Heart right ventricle (tissue), 16 donors: ENCODE data around the gene OGA. TPM values are rescaled to one million over a fixed set of nuclear protein-coding genes. Genes with fewer than 3 reads are reported as not detected.

Experiments
- ATAC-seq, 8 donors: fragments of 200-7000 bp; cut with Tn5 transposase; one replicate each; pipeline ENCODE4 v1.9.1; 2020; ENCODE audit warnings: mild to moderate bottlenecking in 8 of 8, moderate library complexity in 8 of 8, moderate number of reproducible peaks in 1 of 8
- DNase-seq, 2 donors: peaks; one replicate each; pipeline ENCODE4 v3.0.0-alpha.2; 2020
- H3K27ac ChIP-seq, 10 donors: fragments of 200-600 bp; sonication (generic) in 2 of 10; one replicate each; pipeline versions ENCODE4 v1.5.0 to v1.8.0; 2020 to 2022; ENCODE audit warnings: mild to moderate bottlenecking in 3 of 10
- H3K27me3 ChIP-seq, 7 donors: fragments of 200-600 bp; one replicate each; pipeline ENCODE4 v1.8.0; 2021 to 2022; ENCODE audit warnings: mild to moderate bottlenecking in 2 of 7
- H3K36me3 ChIP-seq, 9 donors: fragments of 200-600 bp; sonication (generic) in 1 of 9; one replicate each; pipeline versions ENCODE4 v1.5.0 to v1.8.0; 2020 to 2022; ENCODE audit warnings: mild to moderate bottlenecking in 2 of 9
- H3K4me1 ChIP-seq, 9 donors: fragments of 200-600 bp; sonication (generic) in 1 of 9; one replicate each; pipeline versions ENCODE4 v1.5.0 to v1.8.0; 2020 to 2022; ENCODE audit warnings: mild to moderate bottlenecking in 4 of 9
- H3K4me3 ChIP-seq, 10 donors: fragments of 200-600 bp; sonication (generic) in 2 of 10; one replicate each; pipeline versions ENCODE4 v1.5.0 to v1.8.0; 2020 to 2022; ENCODE audit warnings: mild to moderate bottlenecking in 7 of 10, moderate library complexity in 2 of 10
- H3K9me3 ChIP-seq, 11 donors: fragments of 200-600 bp in 10 of 11; sonication (generic) in 2 of 11; one replicate each; pipeline versions ENCODE4 v1.5.0 to v1.8.0; 2013 to 2022; ENCODE audit warnings: mild to moderate bottlenecking in 2 of 11, control low read depth in 1 of 11, moderate library complexity in 1 of 11
- WGBS, 2 donors: extraction: QIAGEN DNeasy Blood & Tissue Kit; methylation state at CpG; one replicate each; pipeline ENCODE4 v1.1.7; 2013; ENCODE audit warnings: inconsistent platforms in 1 of 2; 5-methylcytosine and 5-hydroxymethylcytosine counted together
- intact Hi-C, 10 donors: fragments of 100-400 bp; cut with DNase I; formaldehyde crosslinking; loops; one replicate each; pipeline versions ENCODE4 v1.11.1 to v1.14.2; 2022
- polyA plus RNA-seq, 2 donors: library from polyadenylated mRNA; stranded (reverse); fragments of 200-250 nt; gene quantifications; one replicate each; pipeline ENCODE4 v1.2.3, GENCODE V29; 2013
- total RNA-seq, 10 donors: library from RNA; stranded (reverse); fragmentation: NEBNext Ultra II Directional in 3 of 10; extraction: Animal tissue kit (Norgen Biotek cat#: 25700) in 3 of 10; gene quantifications; one replicate each; pipeline versions ENCODE4 v1.2.1 to v1.2.4, GENCODE V29; 2021 to 2023
- TF ChIP-seq, protein P1 (sequence below), 9 donors: fragments of 200-600 bp; sonication (generic) in 2 of 9; IDR thresholded peaks; one replicate each; pipeline versions ENCODE4 v1.5.0 to v1.8.0; 2021 to 2022; ENCODE audit warnings: antibody characterized with exemption in 9 of 9, mild to moderate bottlenecking in 5 of 9, moderate library complexity in 1 of 9
- donor health status: Arrhythmogenic right ventricular cardiomyopathy.
- donor health status: ischemic (EF 13 %, LVEDD 7.1; RV severe dilation, severe dysfunction).
- donor health status: healthy with polysubstance abuse.
- donor health status: DM: no; HTN: yes; CAD: no.
- donor health status: DM: no; HTN: no; CAD: no.
- donor health status: ischemic (EF 25% LVEDD 6.9; RV normal size, moderate dysfunction).
- donor health status: ischemic (EF 25% LVEDD 5.7; RV mildly dilated, moderate dysfunction).
- donor health status: healthy.
- donor health status: DM: yes; HTN: yes; CAD: no.
- donor health status: Ischemic cardiomyopathy.
- donor health status: ischemic (EF 35%, LVEDD 5.7; RV mildly dilated, moderate dysfunction).
- donor health status: nonischemic (EF 11% LVEDD 7.7; RV severe dilation, severe dysfunction).
- donor health status: DM: yes; HTN: yes; CAD: no.
- donor health status: PGD.
- donor health status: ischemic (EF 29% LVEDD 5.4; RV normal size, mild dysfunction).
- donor health status: nonischemic (EF 23%, LVEDD 6.1; RV moderate dilation, normal function).

OGA gene
- total and polyA plus RNA-seq, 12 donors: 28.7 to 146 (median 116) TPM

DNA sequence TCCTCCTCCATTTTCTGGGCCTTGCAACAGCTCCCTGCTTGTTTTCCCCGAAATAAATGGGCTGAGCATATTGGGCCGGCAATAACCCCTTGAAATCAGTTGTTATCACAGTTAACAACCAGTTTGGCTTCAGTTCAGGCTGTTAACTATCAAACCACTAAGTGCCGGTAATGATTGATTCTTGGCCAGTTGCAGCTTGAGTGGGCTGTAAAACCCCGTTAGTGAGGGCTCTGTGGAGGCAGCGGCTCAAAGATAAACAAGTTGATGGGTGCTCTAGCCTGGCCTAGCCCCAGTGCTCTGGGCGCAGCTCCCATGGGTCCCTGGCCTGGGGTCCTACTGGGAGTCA, 50.7 kb downstream of the OGA start:
- Histone ChIP-seq H3K27ac (no peak overlapping the region), H3K27me3 (peaks cover 0 to 74% (median 32%) of the 10 kb centered on the region in 7 donors), H3K4me1 (no peaks in the 10 kb centered on the region), H3K36me3 (no peaks in the 10 kb centered on the region), H3K9me3 (no peaks in the 10 kb centered on the region), H3K4me3 (no peak overlapping the region)
- ATAC-seq: no peak
- WGBS, 2 donors: 59 to 66% methylated on average over 6 of the region's 6 CpGs
- intact Hi-C loops: no loop called here
- DNase-seq: no peak
- TF ChIP-seq, protein P1, sequence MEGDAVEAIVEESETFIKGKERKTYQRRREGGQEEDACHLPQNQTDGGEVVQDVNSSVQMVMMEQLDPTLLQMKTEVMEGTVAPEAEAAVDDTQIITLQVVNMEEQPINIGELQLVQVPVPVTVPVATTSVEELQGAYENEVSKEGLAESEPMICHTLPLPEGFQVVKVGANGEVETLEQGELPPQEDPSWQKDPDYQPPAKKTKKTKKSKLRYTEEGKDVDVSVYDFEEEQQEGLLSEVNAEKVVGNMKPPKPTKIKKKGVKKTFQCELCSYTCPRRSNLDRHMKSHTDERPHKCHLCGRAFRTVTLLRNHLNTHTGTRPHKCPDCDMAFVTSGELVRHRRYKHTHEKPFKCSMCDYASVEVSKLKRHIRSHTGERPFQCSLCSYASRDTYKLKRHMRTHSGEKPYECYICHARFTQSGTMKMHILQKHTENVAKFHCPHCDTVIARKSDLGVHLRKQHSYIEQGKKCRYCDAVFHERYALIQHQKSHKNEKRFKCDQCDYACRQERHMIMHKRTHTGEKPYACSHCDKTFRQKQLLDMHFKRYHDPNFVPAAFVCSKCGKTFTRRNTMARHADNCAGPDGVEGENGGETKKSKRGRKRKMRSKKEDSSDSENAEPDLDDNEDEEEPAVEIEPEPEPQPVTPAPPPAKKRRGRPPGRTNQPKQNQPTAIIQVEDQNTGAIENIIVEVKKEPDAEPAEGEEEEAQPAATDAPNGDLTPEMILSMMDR (IDR thresholded peaks at IDR 0.05): no peak

DNA sequence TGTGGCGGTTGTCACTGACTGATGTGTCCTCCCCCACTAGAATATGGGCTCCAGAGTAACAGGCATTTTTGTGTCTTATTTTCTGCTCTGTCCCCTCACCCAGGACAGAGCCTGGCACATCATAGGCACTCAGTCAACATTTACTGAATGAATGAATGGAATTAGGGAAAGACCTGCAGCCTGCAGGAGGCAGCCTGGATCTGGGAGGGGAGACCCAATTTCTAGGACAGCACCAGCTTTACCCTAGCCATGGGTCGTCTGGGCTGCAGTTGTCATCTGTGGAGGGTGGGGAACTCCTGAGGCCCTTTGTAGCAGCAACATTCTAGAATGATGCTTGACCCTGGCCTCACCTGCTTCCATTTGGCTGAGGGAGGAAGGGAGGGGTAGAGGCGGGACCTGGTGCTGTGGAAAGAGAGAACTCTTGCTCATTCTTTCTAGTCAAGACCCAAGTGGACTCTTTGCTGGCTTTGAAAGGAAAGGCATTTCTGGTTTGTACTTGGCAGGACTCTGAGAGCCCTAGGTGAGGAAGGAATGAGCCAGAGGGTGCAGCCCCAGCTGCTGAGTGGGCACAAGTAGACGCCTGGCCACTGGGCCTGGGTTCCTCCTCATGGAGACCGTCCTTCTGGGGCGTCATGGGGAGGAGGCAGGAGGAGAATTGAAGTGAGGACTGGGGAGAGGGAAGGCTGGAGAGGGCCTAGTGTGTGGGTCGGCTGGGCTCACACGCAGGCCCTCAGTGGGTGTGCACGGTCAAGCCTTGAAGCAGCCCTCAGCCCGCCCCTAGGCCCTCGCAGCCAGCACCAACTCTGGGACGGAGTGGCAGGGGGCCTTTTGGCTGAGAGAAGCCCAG, 51.3 kb downstream of the OGA start:
- DNase-seq: no peak
- no peaks in the 10 kb centered on the region for H3K4me1 ChIP-seq
- TF ChIP-seq, protein P1 (IDR thresholded peaks at IDR 0.05): no peak
- peaks cover 0 to 70% (median 26%) of the 10 kb centered on the region in 7 donors for H3K27me3 ChIP-seq
- ATAC-seq: no peak
- no peak overlapping the region for H3K4me3 ChIP-seq
- WGBS, 2 donors: 80 to 82% methylated on average over 12 of the region's 12 CpGs
- H3K36me3 ChIP-seq: no peaks in the 10 kb centered on the region
- intact Hi-C loops: no loop called here
- no peak overlapping the region for H3K27ac ChIP-seq
- H3K9me3 ChIP-seq: no peaks in the 10 kb centered on the region

DNA sequence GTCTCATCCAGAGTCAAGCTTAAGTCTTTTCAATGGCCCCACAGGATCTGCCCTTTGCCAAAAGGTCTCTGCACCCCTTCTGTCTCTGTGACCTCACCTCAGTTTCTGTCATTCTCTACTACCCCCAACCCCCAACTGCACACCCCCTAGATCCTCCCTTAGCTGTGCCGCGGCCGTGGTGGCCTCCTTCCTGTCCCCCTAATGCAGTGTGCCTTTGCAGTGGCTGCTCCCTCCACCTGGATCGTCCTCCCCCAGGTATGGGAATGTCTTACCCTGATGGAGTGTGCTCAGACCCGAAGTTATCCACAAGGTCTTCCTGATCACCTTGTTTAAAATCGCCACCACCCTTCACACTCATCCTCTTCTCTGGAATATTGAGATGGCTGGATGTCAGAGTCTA, 51.9 kb downstream of the OGA start:
- TF ChIP-seq, protein P1 (IDR thresholded peaks at IDR 0.05): no peak
- WGBS, 2 donors: 79 to 88% methylated on average over 6 of the region's 6 CpGs

DNA sequence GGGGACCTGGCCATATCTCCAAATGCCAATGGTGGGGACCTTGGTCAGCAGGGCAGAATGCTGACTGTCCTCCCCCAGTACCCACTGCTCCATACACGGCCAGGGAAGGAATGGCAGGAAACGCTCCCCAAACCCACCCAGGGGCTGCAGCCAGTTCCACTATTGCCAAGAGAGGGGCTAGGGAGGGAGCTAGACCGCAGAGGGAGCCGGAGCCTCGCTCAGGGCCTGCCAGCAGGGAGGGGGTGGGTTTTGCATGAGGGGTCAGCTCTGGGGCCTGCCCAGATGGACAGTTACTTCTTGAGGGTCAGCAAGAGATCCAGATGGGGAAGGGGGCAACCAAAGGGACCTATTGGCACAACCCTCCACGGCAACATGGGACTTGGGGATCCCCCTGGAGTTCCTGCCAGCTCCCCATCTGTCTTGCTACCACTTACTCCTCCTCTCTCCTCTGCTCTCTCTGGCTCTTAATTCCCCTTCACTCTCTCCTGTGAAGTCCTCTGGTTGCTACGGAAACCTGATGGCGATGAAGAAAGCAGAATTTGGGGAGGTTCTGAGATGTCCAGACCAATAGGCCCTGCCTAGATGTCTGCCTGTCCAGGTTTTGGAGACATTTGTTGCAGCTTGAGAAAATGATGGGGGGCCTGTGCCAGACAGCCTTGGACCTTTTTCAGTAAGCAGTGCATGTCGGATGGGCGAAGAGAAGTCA, 55.0 kb downstream of the OGA start:
- intact Hi-C loops: no loop called here
- no peak overlapping the region for H3K27ac ChIP-seq
- peaks cover 0 to 41% (median 0%) of the 10 kb centered on the region in 7 donors for H3K27me3 ChIP-seq
- H3K36me3 ChIP-seq: no peaks in the 10 kb centered on the region
- H3K9me3 ChIP-seq: no peaks in the 10 kb centered on the region
- ATAC-seq: no peak
- H3K4me3 ChIP-seq: no peak overlapping the region
- TF ChIP-seq, protein P1 (IDR thresholded peaks at IDR 0.05): no peak
- WGBS, 2 donors: 82 to 88% methylated on average over 10 of the region's 10 CpGs
- no peak for DNase-seq
- no peaks in the 10 kb centered on the region for H3K4me1 ChIP-seq

More for the DNA sequence above, 51.9 kb downstream of the OGA start:
- H3K36me3 ChIP-seq: no peaks in the 10 kb centered on the region
- DNase-seq (no peak), ATAC-seq (no peak)
- H3K27ac ChIP-seq: no peak overlapping the region
- intact Hi-C loops: no loop called here
- no peaks in the 10 kb centered on the region for H3K4me1 ChIP-seq
- no peaks in the 10 kb centered on the region for H3K9me3 ChIP-seq
- no peak overlapping the region for H3K4me3 ChIP-seq
- peaks cover 0 to 67% (median 19%) of the 10 kb centered on the region in 7 donors for H3K27me3 ChIP-seq
